DND-41 (cell line): ENCODE results near the gene KCNH1.

Experiments
- EZH2 ChIP-seq: IDR thresholded peaks from 3 replicates; pipeline ENCODE4 v1.6.1; 2012; ENCODE audit warnings: borderline replicate concordance, low read depth, mild to moderate bottlenecking, moderate library complexity, low read length, inconsistent platforms; ENCODE audit not compliant: severe bottlenecking
- TF ChIP-seq, protein P1 (sequence below): IDR thresholded peaks from 2 replicates; pipeline ENCODE4 v1.5.1; 2012; ENCODE audit warnings: borderline replicate concordance, low read length, moderate library complexity, mild to moderate bottlenecking; ENCODE audit not compliant: poor library complexity, severe bottlenecking; ENCODE audit errors: extremely low read depth

DNA sequence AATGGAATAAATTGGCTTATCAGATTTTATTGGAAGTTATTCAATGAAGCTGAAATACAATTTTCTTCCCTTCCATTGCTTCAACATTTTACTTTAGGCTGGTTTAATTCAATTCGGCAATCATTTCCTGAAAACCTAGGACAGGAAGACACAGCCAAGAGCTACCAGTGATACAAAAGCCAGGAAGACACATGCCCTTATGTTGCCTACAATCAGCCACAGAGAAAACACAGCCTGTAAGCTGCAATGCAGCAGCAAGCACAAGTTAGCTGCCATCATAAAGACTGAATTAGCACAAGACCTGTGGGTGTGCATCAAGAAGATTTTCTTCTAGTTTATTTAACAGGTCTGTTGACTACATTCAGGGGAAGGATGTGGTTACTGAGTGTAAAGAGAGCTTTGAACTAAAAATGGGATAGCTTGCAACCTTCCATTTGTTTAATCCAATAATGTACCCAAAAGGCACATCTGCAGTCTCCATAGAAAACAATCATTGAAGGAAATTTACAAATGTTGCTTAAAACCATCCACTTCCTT is 193.8 kb downstream of the KCNH1 start:
- TF ChIP-seq, protein P1, sequence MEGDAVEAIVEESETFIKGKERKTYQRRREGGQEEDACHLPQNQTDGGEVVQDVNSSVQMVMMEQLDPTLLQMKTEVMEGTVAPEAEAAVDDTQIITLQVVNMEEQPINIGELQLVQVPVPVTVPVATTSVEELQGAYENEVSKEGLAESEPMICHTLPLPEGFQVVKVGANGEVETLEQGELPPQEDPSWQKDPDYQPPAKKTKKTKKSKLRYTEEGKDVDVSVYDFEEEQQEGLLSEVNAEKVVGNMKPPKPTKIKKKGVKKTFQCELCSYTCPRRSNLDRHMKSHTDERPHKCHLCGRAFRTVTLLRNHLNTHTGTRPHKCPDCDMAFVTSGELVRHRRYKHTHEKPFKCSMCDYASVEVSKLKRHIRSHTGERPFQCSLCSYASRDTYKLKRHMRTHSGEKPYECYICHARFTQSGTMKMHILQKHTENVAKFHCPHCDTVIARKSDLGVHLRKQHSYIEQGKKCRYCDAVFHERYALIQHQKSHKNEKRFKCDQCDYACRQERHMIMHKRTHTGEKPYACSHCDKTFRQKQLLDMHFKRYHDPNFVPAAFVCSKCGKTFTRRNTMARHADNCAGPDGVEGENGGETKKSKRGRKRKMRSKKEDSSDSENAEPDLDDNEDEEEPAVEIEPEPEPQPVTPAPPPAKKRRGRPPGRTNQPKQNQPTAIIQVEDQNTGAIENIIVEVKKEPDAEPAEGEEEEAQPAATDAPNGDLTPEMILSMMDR, result no peak
- TF ChIP-seq EZH2, result no peak
